AML-193 (cell line): Measurements from ENCODE around the gene SMG1.

Experiments used
- DNase-seq, 2 experiments: peaks; one replicate each; lab custom pipeline; 2025; lab: John Stamatoyannopoulos, UW

The SMG1 gene

GRCh38 chr16:18852647-18853046 is 73.6 kb downstream of the SMG1 start:
- DNase-seq, result no peak

DNA sequence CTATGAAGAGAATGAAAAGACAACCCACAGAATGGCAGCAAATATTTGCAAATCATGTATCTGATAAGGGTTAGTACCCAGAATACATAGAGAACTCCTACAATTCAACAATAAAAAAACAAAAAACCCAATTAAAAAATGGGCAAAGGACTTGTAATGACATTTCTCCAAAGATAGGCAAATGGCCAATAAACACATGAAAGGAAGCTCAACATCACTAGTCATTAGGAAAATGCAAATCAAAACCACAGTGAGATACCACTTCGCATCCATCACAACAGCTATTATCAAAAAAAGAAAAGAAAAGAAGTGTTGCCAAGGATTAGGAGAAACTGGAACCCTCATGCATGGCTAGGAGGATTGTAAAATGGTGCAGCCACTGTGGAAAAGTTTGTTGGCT is 79.8 kb downstream of the SMG1 start:
- DNase-seq, result no peak

- DNase-seq, result no peak
These were observed 83.6 kb downstream of the SMG1 start for GRCh38 chr16:18842565-18842964.

GRCh38 chr16:18841833-18842525 is 84.2 kb downstream of the SMG1 start:
- DNase-seq, result no peak

GRCh38 chr16:18839555-18839954 is 86.7 kb downstream of the SMG1 start:
- DNase-seq, result no peak

DNA sequence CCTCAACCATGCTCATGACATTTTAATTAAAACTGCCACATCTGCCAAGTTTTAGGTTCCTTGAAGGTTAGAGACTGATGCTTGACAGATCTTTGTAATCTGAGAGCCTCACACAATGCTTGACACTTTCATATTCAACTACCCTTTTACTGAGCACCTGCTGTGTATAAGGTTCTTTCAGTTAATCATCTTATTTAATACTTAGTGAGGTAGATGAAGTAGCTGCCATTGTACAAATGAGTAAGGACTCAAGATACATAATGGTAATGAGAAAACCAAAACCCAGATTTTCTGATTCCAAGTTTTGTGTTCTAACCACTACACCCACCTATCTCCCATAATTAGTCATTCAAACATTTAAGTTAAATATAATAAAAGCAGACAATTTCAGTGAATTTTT is 89.5 kb downstream of the SMG1 start:
- no peak for DNase-seq

DNA sequence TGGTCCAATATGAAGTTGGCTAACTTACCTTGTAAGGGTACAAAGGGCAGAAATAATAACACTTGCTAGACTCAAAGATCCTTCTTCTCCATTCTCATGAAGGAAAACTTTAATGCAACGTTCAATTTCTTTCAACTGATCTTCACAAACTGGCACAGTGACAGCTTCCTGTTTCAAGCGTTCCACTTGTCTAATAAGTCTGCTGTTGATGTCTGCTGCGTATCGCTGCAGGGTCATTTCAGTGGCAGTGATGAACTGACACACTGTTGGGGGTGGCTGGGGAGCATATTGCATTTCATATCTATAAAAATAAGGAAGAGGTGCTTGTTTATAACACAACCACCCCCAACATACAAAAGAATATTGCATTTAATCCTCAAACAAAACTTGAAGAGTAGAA is 91.3 kb downstream of the SMG1 start:
- DNase-seq, result no peak

DNA sequence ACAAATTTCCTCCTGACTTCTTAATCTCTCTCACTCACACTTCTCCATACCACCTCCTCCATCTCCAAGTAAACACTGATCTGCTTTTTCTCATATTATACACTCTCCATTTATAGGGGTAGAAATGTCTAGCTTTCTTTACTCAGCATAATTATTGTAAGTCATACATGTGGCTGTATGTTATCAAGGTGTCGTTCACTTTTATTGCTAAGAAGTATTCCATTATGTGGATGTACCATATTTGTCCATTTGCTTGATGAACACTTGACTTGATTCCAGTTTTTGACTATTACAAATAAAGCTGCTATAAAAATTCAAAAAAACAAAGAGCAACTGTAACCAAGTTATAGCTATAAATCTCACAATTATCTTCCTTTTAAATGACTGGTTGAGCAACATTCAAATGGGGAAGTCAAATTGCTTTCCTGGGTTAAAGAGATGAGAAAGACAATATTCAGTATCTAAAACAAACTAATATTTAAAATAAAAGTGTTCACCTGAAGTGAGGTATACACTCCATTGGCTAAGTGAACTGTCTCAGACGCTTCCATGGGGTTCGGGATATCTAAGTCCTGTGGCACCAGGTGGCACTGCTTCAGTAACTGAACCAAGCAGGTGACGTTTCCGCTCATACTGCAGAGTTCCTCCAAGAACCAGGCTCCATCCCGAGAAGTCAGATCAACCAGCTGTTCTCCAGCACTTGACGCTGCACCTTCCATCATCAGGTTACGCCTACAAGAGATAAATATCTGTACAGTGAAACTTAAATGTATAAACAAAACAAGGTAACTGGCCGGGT is 92.3 kb downstream of the SMG1 start:
- peak; percentile 4 to 6 for DNase-seq

GRCh38 chr16:18832613-18833012 is 93.6 kb downstream of the SMG1 start:
- DNase-seq, result no peak

GRCh38 chr16:18832006-18832405 is 94.2 kb downstream of the SMG1 start:
- DNase-seq, result no peak

- peak in 1 of 2 experiments; percentile 13 for DNase-seq
These were observed 97.0 kb downstream of the SMG1 start for GRCh38 chr16:18829251-18829650.

DNA sequence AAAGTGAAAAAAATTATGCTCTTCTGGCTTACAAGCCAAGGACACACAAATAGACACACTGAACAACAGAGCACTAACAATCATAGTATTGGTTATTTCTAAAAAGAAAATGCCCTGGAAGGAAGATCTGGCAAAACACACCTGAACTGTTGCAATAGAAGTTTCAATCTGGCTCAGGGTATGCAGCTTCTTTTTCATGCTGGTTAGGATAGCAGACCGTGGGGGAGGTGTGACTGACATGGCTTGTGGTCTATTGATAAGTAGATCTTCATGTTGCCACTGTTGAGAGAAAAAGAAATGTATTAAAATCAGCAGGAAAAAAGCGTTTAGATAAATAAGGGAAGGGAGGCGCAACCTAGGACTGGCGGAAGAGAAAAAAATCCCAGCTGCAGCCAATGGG is 98.3 kb downstream of the SMG1 start:
- DNase-seq, result no peak

GRCh38 chr16:18816286-18816685 is 109.9 kb downstream of the SMG1 start:
- DNase-seq, result no peak

- no peak for DNase-seq
These were observed 114.3 kb downstream of the SMG1 start for GRCh38 chr16:18811925-18812324.

DNA sequence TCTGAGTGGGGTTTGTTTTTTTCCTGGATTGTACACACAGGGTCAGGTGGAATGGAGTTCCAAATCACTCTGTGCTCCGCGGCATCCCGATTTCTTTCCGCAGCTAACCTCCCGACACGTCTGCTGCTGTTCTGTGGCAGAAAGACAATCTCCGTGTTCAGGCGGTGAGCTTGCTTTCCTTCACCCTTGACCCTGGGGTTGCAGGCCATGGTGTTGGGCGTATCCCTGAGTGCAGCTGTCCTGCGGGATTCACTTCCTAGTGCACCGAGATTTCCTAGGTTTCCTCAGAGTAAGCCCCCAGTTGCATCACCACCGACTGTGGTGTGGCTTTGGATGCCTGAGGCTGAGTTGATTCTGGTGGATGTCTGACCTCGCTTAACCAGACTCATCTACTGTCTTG is 117.0 kb downstream of the SMG1 start:
- DNase-seq, result no peak

DNA sequence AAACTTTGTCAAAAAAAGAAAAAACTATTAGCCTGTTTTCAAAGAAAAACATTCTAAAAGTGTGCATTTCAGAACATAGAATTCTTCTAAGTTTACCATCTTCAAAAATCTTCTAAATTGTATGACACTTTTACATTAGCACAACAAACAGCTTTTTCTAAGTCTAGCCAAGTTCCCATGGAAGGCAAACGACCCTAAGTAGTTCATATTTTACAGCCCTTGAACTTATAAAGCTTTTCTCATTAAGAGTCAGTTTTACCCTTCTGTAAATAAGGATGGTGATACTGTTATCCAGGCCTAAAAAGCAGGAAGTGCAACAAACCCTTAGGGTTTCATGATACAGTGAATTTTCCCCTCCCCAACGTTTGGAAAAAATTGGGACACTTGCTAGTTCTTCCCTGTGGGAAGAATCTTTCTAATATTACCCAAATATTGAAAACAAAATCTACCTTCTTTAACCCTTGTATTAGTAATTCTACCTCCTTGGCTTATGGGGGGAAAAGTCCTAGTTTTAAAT is 120.9 kb downstream of the SMG1 start:
- no peak for DNase-seq

GRCh38 chr16:18804540-18804939 is 121.7 kb downstream of the SMG1 start:
- DNase-seq, result no peak

- DNase-seq, result peak; percentile 61 to 69
These were observed 122.4 kb downstream of the SMG1 start for GRCh38 chr16:18803569-18804462.

DNA sequence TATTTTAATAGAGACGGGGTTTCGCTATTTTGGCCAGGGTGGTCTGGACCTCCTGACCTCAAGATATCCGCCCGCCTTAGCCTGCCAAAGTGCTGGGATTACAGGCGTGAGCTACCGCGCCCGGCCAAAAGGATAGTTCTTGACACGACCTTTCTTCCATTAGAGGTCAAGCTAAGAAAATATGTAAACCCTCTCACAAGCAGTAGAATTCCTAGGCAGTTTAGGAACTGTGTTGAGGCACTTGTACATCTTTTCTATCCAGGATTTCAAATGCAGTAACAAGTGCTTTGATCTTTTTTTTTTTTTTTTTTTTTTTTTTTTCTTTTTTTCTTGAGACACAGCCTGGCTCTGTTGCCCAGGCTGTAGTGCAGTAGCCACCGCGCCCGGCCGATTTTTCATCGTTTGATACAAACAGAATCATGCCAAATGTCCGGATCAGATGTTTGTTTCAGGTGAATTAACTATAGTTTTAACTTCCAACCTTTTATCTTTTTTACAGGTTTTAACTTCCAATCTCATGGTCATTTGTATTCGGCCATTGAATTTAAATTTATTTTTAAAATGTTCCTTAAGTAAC is 123.4 kb downstream of the SMG1 start:
- DNase-seq, result no peak

- peak; percentile 97 to 99 for DNase-seq
These were observed 124.8 kb downstream of the SMG1 start, which contains the start of gene ARL6IP1 for GRCh38 chr16:18801145-18801972. Gene ARL6IP1 (minus strand): TSS chr16:18801549. CDS start chr16:18801466, 83 bp downstream.

DNA sequence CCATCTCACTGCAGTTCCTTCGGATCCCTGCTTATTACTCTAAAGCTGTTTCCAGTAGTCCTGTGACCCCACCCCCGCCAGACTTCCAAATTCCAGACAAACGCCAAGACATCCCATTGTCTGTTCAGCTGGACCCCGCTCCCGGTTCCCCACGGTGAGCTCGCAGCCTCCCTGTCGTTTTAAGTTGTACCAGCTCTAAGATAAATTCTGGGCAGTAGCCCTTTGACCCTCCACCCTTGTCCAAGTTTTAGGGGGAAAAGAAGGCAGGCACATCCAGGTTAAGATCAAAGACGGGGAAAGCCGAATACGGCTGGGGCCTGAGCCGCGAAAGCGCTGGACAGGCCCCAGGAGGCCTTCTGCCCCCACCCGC is 125.4 kb downstream of the SMG1 start:
- DNase-seq, result no peak
